Loucy (cell line): ENCODE results near the gene KIRREL3.

Experiments used
- CTCF ChIP-seq: fragments of 200-600 bp; sonication (generic); conservative IDR thresholded peaks from 2 replicates; pipeline ENCODE4 v1.5.1; 2014; ENCODE audit warnings: mild to moderate bottlenecking, antibody characterized with exemption, low read length
- EZH2phosphoT487 ChIP-seq: fragments of 200-600 bp; IDR thresholded peaks from 2 replicates; pipeline ENCODE4 v1.6.1; 2018; ENCODE audit warnings: antibody characterized with exemption, mild to moderate bottlenecking, moderate library complexity, borderline replicate concordance

- TF ChIP-seq CTCF: no peak
- TF ChIP-seq EZH2phosphoT487: no peak
Observed at GRCh38 chr11:126460417-126461095, 540.0 kb downstream of the KIRREL3 start.
